GM12872 (cell line): Measurements from ENCODE around the gene ANGPTL5.

Experiments
- TF ChIP-seq, protein P1 (sequence below): IDR thresholded peaks from 3 replicates; pipeline ENCODE4 v1.5.1; 2011; ENCODE audit warnings: low read depth, mild to moderate bottlenecking, low read length, moderate library complexity; ENCODE audit not compliant: insufficient read depth

Gene ANGPTL5

DNA sequence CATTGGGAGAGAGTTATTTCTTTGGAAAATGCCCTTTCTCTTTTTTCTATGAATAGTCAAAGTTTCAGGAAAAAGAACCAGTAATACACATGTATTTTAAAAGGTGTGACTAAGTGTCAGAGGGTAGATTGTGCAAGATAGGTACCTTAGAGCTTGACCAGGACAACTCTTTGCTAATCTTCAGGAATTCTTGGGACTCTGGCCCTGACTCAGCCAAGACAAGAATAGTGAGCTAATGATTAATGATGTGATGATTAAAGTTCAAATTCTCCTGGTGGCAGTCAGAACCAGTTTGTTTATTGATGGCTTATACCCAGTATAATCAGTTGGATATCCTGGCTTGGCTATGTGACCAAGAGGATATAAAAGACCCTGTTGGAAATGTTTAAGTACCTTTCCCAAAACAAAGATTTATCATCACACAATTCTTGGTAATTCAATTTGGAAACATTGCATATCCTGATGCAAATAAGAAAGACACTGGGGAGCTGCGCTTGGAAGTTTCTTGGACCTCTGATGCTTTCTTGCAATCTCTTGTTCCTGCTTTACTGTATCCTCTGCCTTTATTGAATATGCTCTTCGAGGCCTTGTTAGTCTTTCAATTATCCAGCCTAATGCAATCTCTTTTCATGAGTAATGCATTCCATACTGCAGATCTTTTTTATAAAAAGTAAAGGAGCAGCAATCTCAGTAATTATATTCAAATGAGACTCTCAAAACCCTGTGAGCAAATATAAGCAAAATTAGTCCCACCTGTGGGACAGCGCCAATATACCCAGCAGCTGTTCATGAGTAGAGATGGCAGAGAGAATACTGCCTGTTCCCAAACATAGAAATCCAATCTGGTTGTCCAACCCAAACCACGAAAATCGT, 49.5 kb downstream of the ANGPTL5 start:
- TF ChIP-seq, protein P1, sequence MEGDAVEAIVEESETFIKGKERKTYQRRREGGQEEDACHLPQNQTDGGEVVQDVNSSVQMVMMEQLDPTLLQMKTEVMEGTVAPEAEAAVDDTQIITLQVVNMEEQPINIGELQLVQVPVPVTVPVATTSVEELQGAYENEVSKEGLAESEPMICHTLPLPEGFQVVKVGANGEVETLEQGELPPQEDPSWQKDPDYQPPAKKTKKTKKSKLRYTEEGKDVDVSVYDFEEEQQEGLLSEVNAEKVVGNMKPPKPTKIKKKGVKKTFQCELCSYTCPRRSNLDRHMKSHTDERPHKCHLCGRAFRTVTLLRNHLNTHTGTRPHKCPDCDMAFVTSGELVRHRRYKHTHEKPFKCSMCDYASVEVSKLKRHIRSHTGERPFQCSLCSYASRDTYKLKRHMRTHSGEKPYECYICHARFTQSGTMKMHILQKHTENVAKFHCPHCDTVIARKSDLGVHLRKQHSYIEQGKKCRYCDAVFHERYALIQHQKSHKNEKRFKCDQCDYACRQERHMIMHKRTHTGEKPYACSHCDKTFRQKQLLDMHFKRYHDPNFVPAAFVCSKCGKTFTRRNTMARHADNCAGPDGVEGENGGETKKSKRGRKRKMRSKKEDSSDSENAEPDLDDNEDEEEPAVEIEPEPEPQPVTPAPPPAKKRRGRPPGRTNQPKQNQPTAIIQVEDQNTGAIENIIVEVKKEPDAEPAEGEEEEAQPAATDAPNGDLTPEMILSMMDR: no peak

GRCh38 chr11:101864098-101864497, 52.2 kb downstream of the ANGPTL5 start:
- TF ChIP-seq, protein P1: no peak

GRCh38 chr11:101863361-101863760, 53.0 kb downstream of the ANGPTL5 start:
- TF ChIP-seq, protein P1: no peak

DNA sequence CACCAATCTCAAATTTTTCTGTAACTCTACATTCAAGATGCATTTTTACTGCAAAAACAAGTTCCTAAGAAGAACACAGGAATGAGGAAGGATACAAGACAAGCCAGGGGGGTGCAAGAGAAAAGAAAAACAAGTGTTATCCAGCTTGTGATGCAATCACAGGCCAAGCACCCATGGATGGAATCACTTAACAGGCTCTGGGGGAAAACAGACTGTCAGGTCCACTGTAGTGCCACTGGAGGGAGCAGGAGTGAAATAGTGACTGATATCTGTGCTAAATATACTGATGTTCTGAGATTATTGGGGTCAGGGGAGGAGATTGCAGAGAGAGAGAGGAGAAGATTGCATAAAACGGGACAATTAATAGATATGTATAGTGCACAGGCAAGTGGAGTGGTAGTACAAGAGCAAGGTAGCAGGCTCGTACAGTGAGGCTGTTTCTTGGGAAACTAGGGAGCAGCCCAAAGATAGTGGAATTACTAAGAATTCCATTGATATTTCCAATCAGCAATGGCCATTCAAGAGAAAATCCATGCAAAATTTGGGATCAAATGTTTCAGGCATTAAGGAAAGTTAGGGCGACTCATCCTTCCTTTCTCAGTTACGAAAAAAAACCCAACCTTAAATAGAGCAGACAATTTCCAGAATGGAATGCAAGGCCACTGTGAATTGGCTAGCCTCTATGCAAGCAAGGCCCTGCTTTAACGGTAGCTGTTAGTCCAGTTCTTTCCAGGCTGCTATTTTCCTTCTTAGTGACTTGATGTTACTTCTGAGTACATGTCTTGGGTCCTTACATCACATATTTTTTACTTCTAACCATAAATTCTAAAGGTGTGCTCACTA, 53.7 kb downstream of the ANGPTL5 start:
- TF ChIP-seq, protein P1: no peak

GRCh38 chr11:101860696-101861427, 55.5 kb downstream of the ANGPTL5 start:
- TF ChIP-seq, protein P1: peak; percentile 69

DNA sequence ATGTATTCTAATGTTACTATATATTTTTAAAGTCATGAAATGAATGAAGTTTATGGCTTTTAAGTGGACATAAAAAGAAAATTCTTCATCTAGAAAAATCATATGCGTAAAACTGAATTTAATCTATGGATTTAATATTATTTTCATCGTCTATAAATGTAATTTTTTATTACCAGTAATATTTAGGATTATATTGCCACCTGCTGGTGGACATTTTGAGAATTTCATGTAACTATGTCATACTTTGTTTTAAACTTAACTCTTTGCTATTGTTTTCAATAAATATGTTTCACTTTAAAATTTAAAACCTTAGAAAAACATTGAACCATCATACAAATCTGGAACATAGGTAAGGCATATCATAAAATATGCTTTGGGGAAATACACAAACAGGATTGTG, 68.1 kb downstream of the ANGPTL5 start:
- TF ChIP-seq, protein P1: no peak

- TF ChIP-seq, protein P1: no peak
Observed at GRCh38 chr11:101844608-101845007, 71.7 kb downstream of the ANGPTL5 start.
